Uterus (tissue), 4 donors: ENCODE data around the gene MAPKAPK3. TPM values are rescaled to one million over a fixed set of nuclear protein-coding genes. Genes with fewer than 3 reads are reported as not detected.

Source experiments
- DNase-seq, 2 donors: peaks; one replicate each; pipeline ENCODE4 v3.0.0-alpha.2; 2019 to 2020
- H3K27ac ChIP-seq, 2 donors: fragments of 200-600 bp; sonication (generic); 1 replicate in 1 of 2; 2 replicates in 1 of 2; pipeline ENCODE4 v1.5.1; 2016 to 2018
- H3K27me3 ChIP-seq, 2 donors: fragments of 200-600 bp; sonication (generic); one replicate each; pipeline ENCODE4 v1.5.1; 2018 to 2019; ENCODE audit warnings: control low read depth in 1 of 2
- H3K36me3 ChIP-seq, 2 donors: fragments of 200-600 bp; sonication (generic); one replicate each; pipeline ENCODE4 v1.5.1; 2019; ENCODE audit warnings: control low read depth in 1 of 2
- H3K4me1 ChIP-seq, 2 donors: fragments of 200-600 bp; sonication (generic); one replicate each; pipeline ENCODE4 v1.5.1; 2018 to 2019; ENCODE audit warnings: control low read depth in 1 of 2
- H3K4me3 ChIP-seq, 2 donors: fragments of 200-600 bp; sonication (generic); 1 replicate in 1 of 2; 2 replicates in 1 of 2; pipeline ENCODE4 v1.5.1; 2018 to 2019; ENCODE audit warnings: mild to moderate bottlenecking in 1 of 2
- H3K9me3 ChIP-seq, 2 donors: fragments of 200-600 bp; sonication (generic); one replicate each; pipeline ENCODE4 v1.5.1; 2019; ENCODE audit warnings: control low read depth in 1 of 2
- POLR2A ChIP-seq, 2 donors: fragments of 450-650 bp; IDR thresholded peaks; one replicate each; pipeline ENCODE4 v1.6.1; 2016; ENCODE audit warnings: antibody characterized with exemption in 2 of 2, mild to moderate bottlenecking in 1 of 2, moderate library complexity in 1 of 2
- intact Hi-C: fragments of 100-400 bp; cut with DNase I; formaldehyde crosslinking; loops from one replicate; pipeline ENCODE4 v1.15.1; 2023; ENCODE audit warnings: low total_unique reads
- total RNA-seq, 4 donors: library from RNA; depleted of rRNA in 3 of 4; stranded (reverse); fragments of >200 nt in 3 of 4; gene quantifications; one replicate each; pipeline versions ENCODE4 v1.1.0 to v1.2.4, GENCODE V29; 2014 to 2023
- TF ChIP-seq, protein P1 (sequence below), 4 experiments: fragments of 200-600 bp in 2 of 4; fragments of 450-650 bp in 2 of 4; sonication (generic) in 2 of 4; IDR thresholded peaks; one replicate each; pipeline ENCODE4 v1.5.1; 2016 to 2019; ENCODE audit warnings: antibody characterized with exemption in 4 of 4, mild to moderate bottlenecking in 2 of 4, moderate library complexity in 1 of 4
- donor health status: DM: yes; HTN: yes; CAD: no.

Gene MAPKAPK3
- 10 to 100 TPM; 22.0 to 39.1 (median 29.0) TPM for total RNA-seq

DNA sequence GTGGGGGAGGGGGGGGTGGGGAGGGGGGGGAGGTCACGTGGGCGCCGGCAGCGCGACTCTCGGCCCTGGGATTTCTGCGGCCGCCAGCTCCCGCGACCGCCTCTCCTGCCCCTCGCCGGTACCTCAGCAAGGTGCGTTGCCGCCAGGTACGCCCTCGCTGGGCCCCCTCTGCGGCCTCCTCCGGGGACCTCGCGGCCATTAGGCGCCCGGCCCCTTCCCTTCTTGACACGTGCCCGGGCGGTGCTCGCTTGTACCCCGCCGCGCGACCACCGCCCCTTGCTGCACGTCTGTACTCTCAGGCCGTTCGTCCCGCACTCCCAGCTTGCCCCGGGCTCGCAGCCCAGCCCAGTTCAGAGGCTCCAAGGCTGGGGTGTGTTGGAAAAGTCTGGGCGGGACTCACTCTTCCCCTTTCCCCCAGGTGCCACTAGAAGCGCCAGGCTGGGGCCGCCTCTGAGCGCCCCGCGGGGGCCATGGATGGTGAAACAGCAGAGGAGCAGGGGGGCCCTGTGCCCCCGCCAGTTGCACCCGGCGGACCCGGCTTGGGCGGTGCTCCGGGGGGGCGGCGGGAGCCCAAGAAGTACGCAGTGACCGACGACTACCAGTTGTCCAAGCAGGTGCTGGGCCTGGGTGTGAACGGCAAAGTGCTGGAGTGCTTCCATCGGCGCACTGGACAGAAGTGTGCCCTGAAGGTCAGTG, at the start of gene MAPKAPK3:
TSS of gene MAPKAPK3 (plus strand) at position 56 of the 696 bp plus-strand sequence. CDS start at position 471, 415 bp downstream.
- H3K27ac ChIP-seq: peak within 1 kb of the TSS; percentile 75 to 81
- intact Hi-C loops: no loop called here
- no peaks in the 10 kb centered on the region for H3K36me3 ChIP-seq
- DNase-seq: peak in 1 of 2 donors; percentile 62
- H3K4me1 ChIP-seq: peaks cover 0 to 12% of the 10 kb centered on the region in 2 donors
- no peaks in the 10 kb centered on the region for H3K27me3 ChIP-seq
- no peak for TF ChIP-seq POLR2A (IDR thresholded peaks at IDR 0.05)
- TF ChIP-seq, protein P1, sequence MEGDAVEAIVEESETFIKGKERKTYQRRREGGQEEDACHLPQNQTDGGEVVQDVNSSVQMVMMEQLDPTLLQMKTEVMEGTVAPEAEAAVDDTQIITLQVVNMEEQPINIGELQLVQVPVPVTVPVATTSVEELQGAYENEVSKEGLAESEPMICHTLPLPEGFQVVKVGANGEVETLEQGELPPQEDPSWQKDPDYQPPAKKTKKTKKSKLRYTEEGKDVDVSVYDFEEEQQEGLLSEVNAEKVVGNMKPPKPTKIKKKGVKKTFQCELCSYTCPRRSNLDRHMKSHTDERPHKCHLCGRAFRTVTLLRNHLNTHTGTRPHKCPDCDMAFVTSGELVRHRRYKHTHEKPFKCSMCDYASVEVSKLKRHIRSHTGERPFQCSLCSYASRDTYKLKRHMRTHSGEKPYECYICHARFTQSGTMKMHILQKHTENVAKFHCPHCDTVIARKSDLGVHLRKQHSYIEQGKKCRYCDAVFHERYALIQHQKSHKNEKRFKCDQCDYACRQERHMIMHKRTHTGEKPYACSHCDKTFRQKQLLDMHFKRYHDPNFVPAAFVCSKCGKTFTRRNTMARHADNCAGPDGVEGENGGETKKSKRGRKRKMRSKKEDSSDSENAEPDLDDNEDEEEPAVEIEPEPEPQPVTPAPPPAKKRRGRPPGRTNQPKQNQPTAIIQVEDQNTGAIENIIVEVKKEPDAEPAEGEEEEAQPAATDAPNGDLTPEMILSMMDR (IDR thresholded peaks at IDR 0.05): no peak
- H3K4me3 ChIP-seq: peak within 1 kb of the TSS; percentile 62 to 83
- no peaks in the 10 kb centered on the region for H3K9me3 ChIP-seq

DNA sequence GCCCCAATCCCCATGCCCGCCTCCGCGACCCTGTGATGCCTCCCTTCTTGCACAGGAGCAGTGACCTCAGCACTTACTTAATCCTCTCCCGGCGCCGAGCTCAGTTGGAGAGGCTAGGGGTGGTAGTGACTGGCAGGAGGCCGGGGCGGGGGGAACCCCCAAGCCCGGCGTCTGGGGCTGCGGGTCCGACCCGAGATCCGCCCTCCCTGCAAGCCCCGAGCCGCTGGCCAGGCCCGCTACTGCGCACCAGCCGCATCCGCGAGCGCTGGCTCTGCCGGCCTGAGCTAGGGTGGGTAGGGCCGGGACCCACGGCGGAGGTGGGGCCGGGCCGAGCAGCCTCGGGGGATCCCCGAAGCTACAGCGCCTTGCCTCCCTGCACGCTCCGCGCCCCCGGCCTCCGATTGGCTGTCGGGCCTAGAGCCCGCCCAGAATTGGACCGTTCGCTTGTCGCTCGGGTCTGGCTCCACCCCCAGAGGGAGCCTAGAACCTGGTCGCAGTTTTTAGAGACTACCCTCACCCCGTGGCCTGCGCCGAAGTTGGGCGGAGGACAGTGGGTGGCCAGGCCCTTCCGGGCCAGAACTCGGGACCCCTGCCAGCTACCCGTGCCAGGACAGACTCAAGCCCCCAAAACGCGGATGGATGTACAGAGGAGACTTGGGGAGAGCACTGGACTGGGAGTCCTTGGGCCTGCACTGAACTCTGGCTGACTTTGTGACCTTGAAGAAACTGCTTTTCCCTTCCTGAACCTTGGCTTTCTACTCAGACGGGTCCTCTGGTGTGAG, 49.4 kb upstream of the MAPKAPK3 start, which contains the start of gene C3orf18:
TSS of gene C3orf18 (minus strand) at position 362 of the 782 bp plus-strand sequence. CDS start 2,048 bp downstream, outside the sequence.
- intact Hi-C loops: no loop called here
- H3K36me3 ChIP-seq: no peaks in the 10 kb centered on the region
- H3K9me3 ChIP-seq: no peaks in the 10 kb centered on the region
- peak; percentile 18 to 41 for TF ChIP-seq POLR2A (IDR thresholded peaks at IDR 0.05)
- TF ChIP-seq, protein P1 (IDR thresholded peaks at IDR 0.05): no peak
- no peaks in the 10 kb centered on the region for H3K27me3 ChIP-seq
- H3K4me1 ChIP-seq: peaks cover 0 to 9% of the 10 kb centered on the region in 2 donors
- H3K4me3 ChIP-seq: peak within 1 kb of the TSS; percentile 57 to 71
- peak; percentile 93 to 95 for DNase-seq
- peak within 1 kb of the TSS; percentile 86 to 92 for H3K27ac ChIP-seq

DNA sequence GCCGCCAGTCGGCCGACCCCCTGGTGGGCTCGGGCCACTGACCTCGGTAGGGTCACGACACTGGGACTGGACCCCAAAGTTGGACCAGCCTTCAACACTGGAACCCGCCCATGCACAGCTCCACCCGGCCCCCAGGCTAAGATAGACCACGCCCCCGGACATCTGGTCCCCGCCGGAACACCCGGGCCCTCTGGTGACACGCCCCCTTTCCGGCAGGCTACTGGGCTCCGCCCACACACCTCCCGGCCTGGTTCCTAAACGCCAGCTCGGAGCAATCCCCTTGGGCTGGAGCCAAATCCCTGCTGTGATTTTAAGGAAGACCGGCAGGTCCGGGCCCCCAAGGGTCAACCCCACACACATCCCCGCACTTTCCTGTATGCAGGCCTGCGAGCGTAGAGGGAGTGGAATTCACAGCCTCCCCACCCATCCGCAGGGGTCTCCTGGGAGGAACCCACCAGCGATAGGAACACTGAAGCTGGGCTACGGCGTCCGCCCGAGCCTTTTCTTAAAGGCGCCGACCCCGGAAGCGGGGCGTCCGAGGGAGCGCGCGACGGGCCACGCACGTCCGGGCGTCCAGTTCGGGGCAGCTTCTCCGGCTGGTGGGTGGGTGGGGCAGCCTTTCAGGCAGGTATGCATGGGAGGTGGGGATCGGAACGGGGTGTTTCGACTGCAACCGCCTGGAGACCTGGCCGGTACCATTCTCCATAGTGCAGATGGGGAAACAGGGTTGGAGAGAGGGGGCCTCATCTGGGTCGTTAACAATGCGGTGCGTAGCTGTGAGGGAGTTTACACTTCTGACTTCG, 47.8 kb upstream of the MAPKAPK3 start, which contains the start of gene HEMK1:
TSS of gene HEMK1 (plus strand) at position 576 of the 803 bp plus-strand sequence. CDS start 1,583 bp downstream, outside the sequence.
- peak within 1 kb of the TSS; percentile 86 to 92 for H3K27ac ChIP-seq
- peaks cover 0 to 9% of the 10 kb centered on the region in 2 donors for H3K4me1 ChIP-seq
- TF ChIP-seq, protein P1 (IDR thresholded peaks at IDR 0.05): peak in 2 of 4 experiments; percentile 9 to 23
- TF ChIP-seq POLR2A (IDR thresholded peaks at IDR 0.05): peak; percentile 30 to 63
- DNase-seq: peak; percentile 98 to 99
- no peaks in the 10 kb centered on the region for H3K36me3 ChIP-seq
- no peaks in the 10 kb centered on the region for H3K9me3 ChIP-seq
- intact Hi-C loops: no loop called here
- H3K4me3 ChIP-seq: peak within 1 kb of the TSS; percentile 57 to 71
- H3K27me3 ChIP-seq: no peaks in the 10 kb centered on the region

DNA sequence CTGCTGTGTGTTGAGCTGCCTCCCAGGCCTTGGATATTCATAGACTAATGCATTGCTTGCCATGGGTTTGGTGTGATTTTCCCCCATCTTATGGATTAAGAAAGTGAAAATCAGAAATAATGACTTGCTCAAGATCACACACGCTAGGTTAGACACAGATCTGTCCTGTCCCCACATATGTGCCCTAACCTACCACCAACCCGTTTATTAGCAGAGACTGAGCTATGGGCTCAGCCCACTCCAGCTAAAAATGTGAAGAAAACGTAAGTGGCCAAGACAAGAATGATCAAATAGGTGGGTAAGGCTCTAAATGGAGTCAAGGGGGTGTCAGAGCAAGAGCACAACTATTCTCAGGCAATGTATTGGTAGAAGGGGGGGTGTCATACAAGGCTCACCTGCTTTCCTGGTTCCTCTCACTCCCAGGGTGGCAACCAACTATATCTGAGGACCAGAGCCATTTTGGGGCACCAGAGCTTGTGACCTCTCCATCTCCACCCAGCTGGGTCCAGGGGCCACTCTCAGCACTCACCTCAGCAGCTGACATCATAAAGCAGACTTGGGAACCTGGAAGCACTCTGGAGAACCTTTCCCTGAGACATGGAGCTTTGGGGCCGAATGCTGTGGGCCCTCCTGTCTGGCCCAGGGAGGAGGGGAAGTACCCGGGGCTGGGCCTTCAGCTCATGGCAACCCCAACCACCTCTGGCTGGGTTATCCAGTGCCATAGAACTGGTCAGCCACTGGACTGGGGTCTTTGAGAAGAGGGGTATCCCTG, 46.3 kb upstream of the MAPKAPK3 start:
- no peaks in the 10 kb centered on the region for H3K27me3 ChIP-seq
- no peaks in the 10 kb centered on the region for H3K36me3 ChIP-seq
- peaks cover 0 to 9% of the 10 kb centered on the region in 2 donors for H3K4me1 ChIP-seq
- intact Hi-C loops: no loop called here
- no peaks in the 10 kb centered on the region for H3K9me3 ChIP-seq
- no peak for DNase-seq
- H3K4me3 ChIP-seq: no peak overlapping the region
- H3K27ac ChIP-seq: no peak overlapping the region
- TF ChIP-seq, protein P1 (IDR thresholded peaks at IDR 0.05): no peak
- no peak for TF ChIP-seq POLR2A (IDR thresholded peaks at IDR 0.05)
